ENCODE results near the gene LINGO3.

- TF ChIP-seq CTCF (IDR thresholded peaks at IDR 0.05; ENCODE audit: poor library complexity, severe bottlenecking) (no peak), EP300 (conservative IDR thresholded peaks at IDR 0.05; ENCODE audit: poor library complexity, severe bottlenecking) (no peak), TAF1 (IDR thresholded peaks at IDR 0.05; ENCODE audit: low read depth) (no peak), EZH2 (IDR thresholded peaks at IDR 0.05; ENCODE audit: borderline replicate concordance, insufficient read depth, low read length, poor library complexity, severe bottlenecking) (no peak), POLR2AphosphoS5 (IDR thresholded peaks at IDR 0.05) (no peak)
These were observed 983 bp downstream of the LINGO3 start for GRCh38 chr19:2306971-2307370.

All from neural cell (in vitro differentiated cells).